DMS153 (cell line): ENCODE measurements around the gene CDKN1A.
"Not testable (repeated sequence)": the region's sequence is repeated elsewhere in the genome, so short reads cannot be mapped to it uniquely, and the experiment has no call there.

Experiments used
- DNase-seq: peaks from one replicate; lab custom pipeline; 2025; lab: John Stamatoyannopoulos, UW

CDKN1A gene

GRCh38 chr6:36698196-36698595 is 19.7 kb downstream of the CDKN1A start:
- no peak for DNase-seq

- no peak for DNase-seq
Measured at GRCh38 chr6:36698871-36699271, 20.4 kb downstream of the CDKN1A start.

- DNase-seq = no peak
Measured at GRCh38 chr6:36699348-36699747, 20.8 kb downstream of the CDKN1A start.

- DNase-seq = no peak
Measured at GRCh38 chr6:36700071-36700812, 21.7 kb downstream of the CDKN1A start.

GRCh38 chr6:36700831-36701230 is 22.3 kb downstream of the CDKN1A start:
- no peak for DNase-seq

- DNase-seq = no peak
Measured at GRCh38 chr6:36701401-36701991, 23.0 kb downstream of the CDKN1A start.

GRCh38 chr6:36702656-36703055 is 24.1 kb downstream of the CDKN1A start:
- DNase-seq = no peak

GRCh38 chr6:36703081-36703606 is 24.6 kb downstream of the CDKN1A start:
- DNase-seq = no peak

- no peak for DNase-seq
Measured at GRCh38 chr6:36703982-36704381, 25.5 kb downstream of the CDKN1A start.

- DNase-seq = not testable (repeated sequence)
Measured at GRCh38 chr6:36704961-36705577, 26.6 kb downstream of the CDKN1A start.

GRCh38 chr6:36706339-36706738 is 27.8 kb downstream of the CDKN1A start:
- no peak for DNase-seq

- DNase-seq = no peak
Measured at GRCh38 chr6:36712816-36713215, 34.3 kb downstream of the CDKN1A start.

GRCh38 chr6:36713846-36714245 is 35.3 kb downstream of the CDKN1A start:
- DNase-seq = no peak

GRCh38 chr6:36714511-36714910 is 36.0 kb downstream of the CDKN1A start:
- no peak for DNase-seq

- no peak for DNase-seq
Measured at GRCh38 chr6:36715469-36715868, 37.0 kb downstream of the CDKN1A start.

- DNase-seq = no peak
Measured at GRCh38 chr6:36716476-36717093, 38.1 kb downstream of the CDKN1A start.

- no peak for DNase-seq
Measured at GRCh38 chr6:36717231-36717825, 38.8 kb downstream of the CDKN1A start.

GRCh38 chr6:36717871-36718540 is 39.5 kb downstream of the CDKN1A start:
- DNase-seq = no peak

GRCh38 chr6:36718560-36718959 is 40.0 kb downstream of the CDKN1A start:
- no peak for DNase-seq

- DNase-seq = no peak
Measured at GRCh38 chr6:36719126-36719525, 40.6 kb downstream of the CDKN1A start.

GRCh38 chr6:36720251-36721141 is 42.0 kb downstream of the CDKN1A start:
- DNase-seq = no peak
